Right atrium auricular region (tissue), 2 donors: ENCODE results near the gene RDH5. TPM values are rescaled to one million over a fixed set of nuclear protein-coding genes. Genes with fewer than 3 reads are reported as not detected.

Experiments used
- DNase-seq: peaks from one replicate; pipeline ENCODE4 v3.0.0-alpha.2; 2019; ENCODE audit warnings: low spot score
- H3K27ac ChIP-seq, 2 donors: fragments of 200-600 bp; sonication (generic); 1 replicate in 1 of 2; 2 replicates in 1 of 2; pipeline ENCODE4 v1.5.1; 2016 to 2019
- H3K27me3 ChIP-seq, 2 donors: fragments of 200-600 bp; sonication (generic); one replicate each; pipeline versions ENCODE4 v1.5.1 to v1.6.0; 2017 to 2019
- H3K36me3 ChIP-seq: fragments of 200-600 bp; sonication (generic); one replicate; pipeline ENCODE4 v1.5.1; 2016
- H3K4me1 ChIP-seq, 2 donors: fragments of 200-600 bp; sonication (generic); one replicate each; pipeline versions ENCODE4 v1.5.1 to v1.6.0; 2017 to 2019
- H3K4me3 ChIP-seq, 2 donors: fragments of 200-600 bp; sonication (generic); 1 replicate in 1 of 2; 2 replicates in 1 of 2; pipeline ENCODE4 v1.5.1; 2017 to 2019; ENCODE audit warnings: mild to moderate bottlenecking in 1 of 2, moderate library complexity in 1 of 2
- H3K9me3 ChIP-seq, 2 donors: fragments of 200-600 bp; sonication (generic); one replicate each; pipeline ENCODE4 v1.5.1; 2019
- total RNA-seq, 2 donors: library from RNA; depleted of rRNA; stranded (reverse); fragments of >200 nt; gene quantifications; one replicate each; pipeline ENCODE4 v1.1.0, GENCODE V29; 2016
- TF ChIP-seq, protein P1 (sequence below), 2 donors: fragments of 200-600 bp; sonication (generic); IDR thresholded peaks; one replicate each; pipeline ENCODE4 v1.5.1; 2019; ENCODE audit warnings: antibody characterized with exemption in 2 of 2

The RDH5 gene
- total RNA-seq, 2 donors from 2014 or later, result 13.0 to 22.4 TPM

GRCh38 chr12:55738123-55739024, 18.2 kb downstream of the RDH5 start:
- Histone ChIP-seq H3K27ac (peak overlapping the region; percentile 75 to 78), H3K27me3 (no peaks in the 10 kb centered on the region), H3K9me3 (no peaks in the 10 kb centered on the region), H3K4me1 (peaks cover 0 to 31% of the 10 kb centered on the region in 2 donors), H3K4me3 (peak overlapping the region; percentile 38 to 59), H3K36me3 (no peaks in the 10 kb centered on the region)
- peak; percentile 88 for DNase-seq
- TF ChIP-seq, protein P1, sequence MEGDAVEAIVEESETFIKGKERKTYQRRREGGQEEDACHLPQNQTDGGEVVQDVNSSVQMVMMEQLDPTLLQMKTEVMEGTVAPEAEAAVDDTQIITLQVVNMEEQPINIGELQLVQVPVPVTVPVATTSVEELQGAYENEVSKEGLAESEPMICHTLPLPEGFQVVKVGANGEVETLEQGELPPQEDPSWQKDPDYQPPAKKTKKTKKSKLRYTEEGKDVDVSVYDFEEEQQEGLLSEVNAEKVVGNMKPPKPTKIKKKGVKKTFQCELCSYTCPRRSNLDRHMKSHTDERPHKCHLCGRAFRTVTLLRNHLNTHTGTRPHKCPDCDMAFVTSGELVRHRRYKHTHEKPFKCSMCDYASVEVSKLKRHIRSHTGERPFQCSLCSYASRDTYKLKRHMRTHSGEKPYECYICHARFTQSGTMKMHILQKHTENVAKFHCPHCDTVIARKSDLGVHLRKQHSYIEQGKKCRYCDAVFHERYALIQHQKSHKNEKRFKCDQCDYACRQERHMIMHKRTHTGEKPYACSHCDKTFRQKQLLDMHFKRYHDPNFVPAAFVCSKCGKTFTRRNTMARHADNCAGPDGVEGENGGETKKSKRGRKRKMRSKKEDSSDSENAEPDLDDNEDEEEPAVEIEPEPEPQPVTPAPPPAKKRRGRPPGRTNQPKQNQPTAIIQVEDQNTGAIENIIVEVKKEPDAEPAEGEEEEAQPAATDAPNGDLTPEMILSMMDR (IDR thresholded peaks at IDR 0.05), result peak; percentile 85 to 88

- peak overlapping the region; percentile 75 to 78 for H3K27ac ChIP-seq
- no peaks in the 10 kb centered on the region for H3K9me3 ChIP-seq
- TF ChIP-seq, protein P1 (IDR thresholded peaks at IDR 0.05), result no peak
- H3K27me3 ChIP-seq, result no peaks in the 10 kb centered on the region
- no peaks in the 10 kb centered on the region for H3K36me3 ChIP-seq
- DNase-seq, result no peak
- H3K4me1 ChIP-seq, result peaks cover 0 to 36% of the 10 kb centered on the region in 2 donors
- H3K4me3 ChIP-seq, result peak overlapping the region in 1 of 2 donors; percentile 59
Observed at GRCh38 chr12:55739025-55739378, 18.8 kb downstream of the RDH5 start.

DNA sequence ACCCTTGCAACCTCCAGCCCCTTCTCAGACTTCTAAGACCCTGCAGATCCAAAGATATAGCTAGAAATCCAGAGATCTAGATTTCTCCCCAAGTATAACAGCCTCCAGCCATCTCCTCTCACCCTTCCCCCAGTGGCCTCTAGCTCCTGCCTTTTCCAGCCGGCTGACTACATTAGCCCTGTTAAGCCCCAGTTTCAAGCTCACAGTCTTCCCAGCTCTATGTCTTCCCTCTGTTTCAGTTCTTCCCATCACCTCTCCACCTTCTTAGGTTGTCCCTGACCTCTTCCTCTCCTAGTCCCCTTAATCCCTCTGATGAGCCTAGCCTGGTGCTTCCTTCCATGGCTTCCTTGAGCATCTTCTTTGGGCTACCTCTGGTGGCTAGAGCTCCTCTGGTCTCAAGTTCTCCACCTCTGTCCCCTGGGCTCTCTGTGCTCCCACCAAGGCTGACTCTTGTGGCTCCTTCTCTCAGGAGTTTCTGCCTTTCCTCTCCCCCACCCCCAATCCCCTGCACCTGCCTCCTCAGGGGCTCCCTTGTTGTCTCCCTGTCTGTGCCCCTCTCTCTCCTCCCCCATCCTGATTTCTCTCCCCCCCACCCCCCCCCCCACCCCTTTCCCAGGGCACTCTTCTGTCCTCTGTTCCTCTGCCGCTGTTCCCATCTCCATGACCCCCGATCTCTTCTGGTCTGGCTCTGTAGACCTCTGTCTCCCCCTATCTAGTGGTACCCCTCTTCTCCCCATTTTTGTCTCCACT, 21.9 kb downstream of the RDH5 start:
- H3K27ac ChIP-seq, result peak overlapping the region; percentile 51 to 65
- TF ChIP-seq, protein P1 (IDR thresholded peaks at IDR 0.05), result no peak
- peak overlapping the region; percentile 13 to 68 for H3K4me3 ChIP-seq
- no peak for DNase-seq
- H3K36me3 ChIP-seq, result no peaks in the 10 kb centered on the region
- H3K4me1 ChIP-seq, result peaks cover 0 to 53% of the 10 kb centered on the region in 2 donors
- no peaks in the 10 kb centered on the region for H3K9me3 ChIP-seq
- H3K27me3 ChIP-seq, result no peaks in the 10 kb centered on the region

DNA sequence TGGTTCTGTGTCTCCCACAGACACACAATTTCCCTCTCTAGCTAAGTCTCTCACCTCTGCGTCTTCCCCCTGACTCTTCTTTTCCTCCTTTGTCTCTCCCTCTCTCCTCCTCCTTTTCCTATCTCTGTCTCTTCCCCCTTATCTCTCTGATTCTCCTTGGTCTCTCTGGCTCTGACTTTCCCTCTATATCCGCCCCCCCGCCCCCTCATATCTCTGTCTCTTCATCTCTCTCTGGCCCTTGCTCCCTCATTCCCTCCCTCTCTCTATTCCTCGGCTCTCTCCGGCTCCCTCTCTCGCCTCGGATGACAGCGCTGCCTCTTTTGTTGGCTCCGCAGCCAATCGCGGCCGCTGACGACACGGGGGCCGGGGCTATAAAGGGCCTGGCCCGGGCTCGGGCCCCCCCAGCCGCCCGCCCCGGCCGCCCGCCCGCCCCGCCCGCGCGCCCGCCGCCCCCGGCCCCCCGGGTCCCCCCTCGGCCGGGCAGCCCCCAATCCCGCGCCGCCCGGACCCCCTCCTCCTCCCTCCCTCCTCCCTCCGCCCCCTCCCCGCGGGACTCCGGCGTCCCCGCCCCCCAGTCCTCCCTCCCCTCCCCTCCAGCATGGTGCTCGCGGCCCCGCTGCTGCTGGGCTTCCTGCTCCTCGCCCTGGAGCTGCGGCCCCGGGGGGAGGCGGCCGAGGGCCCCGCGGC, 22.7 kb downstream of the RDH5 start, which contains the start of gene GDF11:
Gene GDF11, plus strand, starts transcription at position 404 of the 687 bp plus-strand sequence. Its CDS starts 195 bp downstream, at position 599.
- Histone ChIP-seq H3K27ac (peak within 1 kb of the TSS; percentile 70 to 75), H3K36me3 (no peaks in the 10 kb centered on the region), H3K9me3 (no peaks in the 10 kb centered on the region), H3K4me3 (peak within 1 kb of the TSS; percentile 51 to 68), H3K27me3 (no peaks in the 10 kb centered on the region), H3K4me1 (peaks cover 0 to 46% of the 10 kb centered on the region in 2 donors)
- TF ChIP-seq, protein P1 (IDR thresholded peaks at IDR 0.05), result no peak
- DNase-seq, result peak; percentile 87
